Neuronal stem cell (in vitro differentiated cells): ENCODE measurements around the gene VPS35L.

Experiments
- DNase-seq: peaks from one replicate; pipeline ENCODE4 v3.0.0-alpha.2; 2013; ENCODE audit warnings: low spot score
- H2AFZ ChIP-seq: one replicate; pipeline ENCODE4 v1.6.1; 2013; ENCODE audit warnings: mild to moderate bottlenecking, low read length, inconsistent platforms
- H2AK5ac ChIP-seq: 2 replicates; pipeline ENCODE4 v1.6.1; 2013; ENCODE audit warnings: low read depth, mild to moderate bottlenecking, inconsistent platforms, low read length, moderate library complexity, mixed read lengths
- H2BK120ac ChIP-seq: 2 replicates; pipeline ENCODE4 v1.6.1; 2013; ENCODE audit warnings: low read depth, mild to moderate bottlenecking, inconsistent platforms, low read length, moderate library complexity, mixed read lengths
- H2BK12ac ChIP-seq: one replicate; pipeline ENCODE4 v1.6.1; 2013; ENCODE audit warnings: low read length, inconsistent platforms
- H2BK15ac ChIP-seq: 2 replicates; pipeline ENCODE4 v1.6.1; 2013; ENCODE audit warnings: mild to moderate bottlenecking, low read length, inconsistent platforms, mixed read lengths
- H2BK5ac ChIP-seq: one replicate; pipeline ENCODE4 v1.6.1; 2013; ENCODE audit warnings: inconsistent platforms, mild to moderate bottlenecking, low read length, moderate library complexity
- H3K14ac ChIP-seq: one replicate; pipeline ENCODE4 v1.6.1; 2013; ENCODE audit warnings: low read length, inconsistent platforms
- H3K18ac ChIP-seq: 2 replicates; pipeline ENCODE4 v1.6.1; 2013; ENCODE audit warnings: low read length, inconsistent platforms
- H3K23ac ChIP-seq: 2 replicates; pipeline ENCODE4 v1.6.1; 2013; ENCODE audit warnings: low read depth, mild to moderate bottlenecking, mixed read lengths, low read length, inconsistent platforms; ENCODE audit not compliant: poor library complexity
- H3K27ac ChIP-seq: replicated peaks from 3 replicates; pipeline ENCODE4 v1.5.1; 2013; ENCODE audit warnings: low read length, inconsistent platforms
- H3K27me3 ChIP-seq, 3 experiments: 2 replicates each; pipeline ENCODE4 v1.6.1; 2013; ENCODE audit warnings: low read length in 3 of 3, mild to moderate bottlenecking in 2 of 3, inconsistent platforms in 1 of 3, low read depth in 1 of 3, mixed read lengths in 1 of 3, moderate library complexity in 1 of 3; ENCODE audit not compliant: control insufficient read depth in 3 of 3, insufficient read depth in 3 of 3
- H3K36me3 ChIP-seq, 2 donors: replicated peaks in 1 of 2; 2 replicates each; pipeline ENCODE4 v1.6.1; 2013; ENCODE audit warnings: low read length in 2 of 2; ENCODE audit not compliant: control insufficient read depth in 2 of 2, insufficient read depth in 2 of 2
- H3K4ac ChIP-seq: 2 replicates; pipeline ENCODE4 v1.6.1; 2013; ENCODE audit warnings: inconsistent platforms, mild to moderate bottlenecking, low read length, moderate library complexity
- H3K4me1 ChIP-seq, 2 donors: 1 replicate in 1 of 2; 2 replicates in 1 of 2; pipeline ENCODE4 v1.6.1; 2013; ENCODE audit warnings: low read length in 2 of 2, low read depth in 1 of 2; ENCODE audit not compliant: control insufficient read depth in 2 of 2, insufficient read depth in 1 of 2
- H3K4me2 ChIP-seq: one replicate; pipeline ENCODE4 v1.6.1; 2013; ENCODE audit warnings: mild to moderate bottlenecking, low read length, inconsistent platforms; ENCODE audit not compliant: insufficient read depth, poor library complexity, severe bottlenecking
- H3K4me3 ChIP-seq, 2 donors: 2 replicates each; pipeline ENCODE4 v1.5.1; 2013; ENCODE audit warnings: low read length in 2 of 2, mild to moderate bottlenecking in 2 of 2, inconsistent platforms in 1 of 2, moderate library complexity in 1 of 2
- H3K79me1 ChIP-seq: one replicate; pipeline ENCODE4 v1.6.1; 2013; ENCODE audit warnings: low read depth, mild to moderate bottlenecking, inconsistent platforms, low read length, moderate library complexity
- H3K9ac ChIP-seq: one replicate; pipeline ENCODE4 v1.6.1; 2013; ENCODE audit warnings: mild to moderate bottlenecking, low read depth, low read length, inconsistent platforms; ENCODE audit not compliant: poor library complexity
- H3K9me3 ChIP-seq, 2 donors: replicated peaks in 1 of 2; 2 replicates each; pipeline versions ENCODE3 to v1.6.1; 2013; ENCODE audit warnings: low read length in 2 of 2, mild to moderate bottlenecking in 2 of 2, inconsistent platforms in 1 of 2, low read depth in 1 of 2, mixed read lengths in 1 of 2, moderate library complexity in 1 of 2; ENCODE audit not compliant: control insufficient read depth in 2 of 2, insufficient read depth in 1 of 2
- H4K8ac ChIP-seq: one replicate; pipeline ENCODE4 v1.6.1; 2013; ENCODE audit warnings: low read depth, mild to moderate bottlenecking, inconsistent platforms, low read length, moderate library complexity
- H4K91ac ChIP-seq: one replicate; pipeline ENCODE4 v1.6.1; 2013; ENCODE audit warnings: low read length, low read depth, mild to moderate bottlenecking, inconsistent platforms; ENCODE audit not compliant: poor library complexity
- WGBS, 2 donors: extraction: QIAGEN DNeasy Blood & Tissue Kit; methylation state at CpG; one replicate each; pipeline ENCODE4 v1.1.7; 2013; ENCODE audit warnings: missing lambda C conversion rate in 2 of 2, mixed read lengths in 1 of 2; ENCODE audit not compliant: insufficient read length in 2 of 2, insufficient replicate concordance in 1 of 2; ENCODE audit errors: extremely low coverage in 2 of 2; 5-methylcytosine and 5-hydroxymethylcytosine counted together

Gene VPS35L

DNA sequence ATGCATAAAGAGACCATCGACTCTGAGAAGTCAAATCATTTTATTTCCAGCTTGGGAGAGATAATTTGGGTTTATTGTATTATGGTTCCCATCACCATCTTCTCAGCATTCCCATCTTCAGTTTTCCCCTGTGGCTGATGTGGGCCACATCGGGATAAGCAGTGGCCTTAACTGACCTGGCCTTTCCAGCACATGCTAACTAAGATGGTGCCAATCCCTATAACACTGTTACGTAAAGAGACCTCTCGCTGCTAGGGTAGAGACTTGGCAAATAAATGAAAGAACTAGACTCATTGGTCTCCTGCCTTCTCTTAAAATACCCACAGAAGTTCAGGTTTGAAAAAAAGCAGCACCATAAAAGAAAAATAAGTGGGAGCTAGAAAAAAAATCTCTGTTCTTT, 49.4 kb downstream of the VPS35L start:
- Histone ChIP-seq H3K36me3 (peaks cover 2 to 84% of the 10 kb centered on the region in 2 donors), H3K4me1 (no peaks in the 10 kb centered on the region), H2AFZ (no peak overlapping the region)

DNA sequence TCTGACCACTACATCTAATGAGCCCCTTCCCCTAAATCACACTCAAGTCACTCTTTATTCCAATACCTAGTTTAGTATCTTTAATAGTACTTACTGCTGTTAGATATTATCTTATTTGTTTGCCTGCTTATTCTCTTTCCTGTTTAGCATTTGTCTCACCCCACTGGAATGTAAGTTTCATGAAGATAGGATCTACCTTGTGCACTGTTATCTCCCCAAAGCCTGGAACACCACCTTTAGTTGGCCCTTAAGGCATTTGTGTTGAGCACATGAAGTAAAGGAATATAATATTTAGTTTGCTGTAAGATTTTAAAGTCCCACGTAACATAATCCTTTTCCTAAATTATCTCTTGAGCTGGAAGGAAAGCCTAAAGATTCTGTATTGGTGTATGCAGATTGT, 50.2 kb downstream of the VPS35L start:
- Histone ChIP-seq H3K9ac (no peak overlapping the region), H2BK5ac (no peak overlapping the region), H3K23ac (no peak overlapping the region), H4K8ac (no peak overlapping the region), H2BK15ac (no peak overlapping the region), H3K4me1 (no peaks in the 10 kb centered on the region), H3K27me3 (no peaks in the 10 kb centered on the region), H3K27ac (no peak overlapping the region), H3K9me3 (peaks cover 0 to 9% of the 10 kb centered on the region in 2 donors), H3K36me3 (peaks cover 2 to 90% of the 10 kb centered on the region in 2 donors), H3K4ac (no peak overlapping the region), H3K4me2 (no peak overlapping the region), H4K91ac (no peak overlapping the region), H3K14ac (no peak overlapping the region), H3K4me3 (no peak overlapping the region), H2BK12ac (no peak overlapping the region), H3K79me1 (no peaks in the 10 kb centered on the region), H2AK5ac (no peak overlapping the region), H2BK120ac (no peak overlapping the region), H3K18ac (no peak overlapping the region), H2AFZ (no peak overlapping the region)
- DNase-seq: no peak
- WGBS, 2 donors: no CpG with 5 or more reads among the region's 1 CpG

More for the DNA sequence above, 49.4 kb downstream of the VPS35L start:
- WGBS, 2 donors: no CpG with 5 or more reads among the region's 4 CpGs
- Histone ChIP-seq H4K91ac (no peak overlapping the region), H4K8ac (no peak overlapping the region), H3K23ac (no peak overlapping the region), H3K4me3 (no peak overlapping the region), H2BK5ac (no peak overlapping the region), H3K14ac (no peak overlapping the region), H3K9ac (no peak overlapping the region), H3K9me3 (peaks cover 0 to 9% of the 10 kb centered on the region in 2 donors), H3K27me3 (no peaks in the 10 kb centered on the region), H2BK15ac (no peak overlapping the region), H2AK5ac (no peak overlapping the region), H2BK12ac (no peak overlapping the region), H3K27ac (no peak overlapping the region), H2BK120ac (no peak overlapping the region), H3K18ac (no peak overlapping the region), H3K79me1 (no peaks in the 10 kb centered on the region), H3K4ac (no peak overlapping the region), H3K4me2 (no peak overlapping the region)
- DNase-seq: no peak

DNA sequence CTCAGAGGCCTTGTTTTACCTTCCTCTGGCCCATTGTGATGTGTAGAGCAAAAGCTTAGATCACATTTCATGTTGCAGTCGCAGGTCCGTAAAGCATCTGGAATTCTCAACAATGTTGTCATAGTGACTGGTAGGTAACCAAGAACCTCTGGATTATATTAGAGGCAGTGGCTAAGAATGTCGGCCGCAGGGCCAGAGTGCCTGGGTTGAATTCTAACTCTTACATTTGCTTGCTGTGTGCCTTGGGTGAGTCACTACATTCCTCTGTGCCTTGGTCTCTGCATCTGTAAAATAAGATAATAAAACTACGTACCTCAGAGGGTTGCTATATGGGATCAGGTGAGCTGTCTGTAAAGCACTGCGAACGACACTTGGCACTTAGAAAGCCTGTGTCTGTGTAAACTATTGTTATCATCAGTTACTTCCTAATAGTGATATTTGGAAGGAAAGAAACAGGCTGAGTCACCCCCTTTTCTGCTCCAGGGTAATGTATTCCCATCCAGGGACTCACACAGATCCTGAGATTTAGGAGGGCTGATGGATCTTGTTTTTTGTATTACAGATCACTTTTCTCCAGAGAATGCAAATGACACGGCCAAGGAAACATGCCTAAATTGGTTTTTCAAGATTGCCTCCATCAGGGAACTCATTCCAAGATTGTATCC, 52.2 kb downstream of the VPS35L start:
- H3K4ac ChIP-seq: no peak overlapping the region
- H3K9me3 ChIP-seq: peaks cover 0 to 9% of the 10 kb centered on the region in 2 donors
- H2AK5ac ChIP-seq: no peak overlapping the region
- H2BK120ac ChIP-seq: no peak overlapping the region
- DNase-seq: no peak
- H3K36me3 ChIP-seq: peaks cover 0 to 90% of the 10 kb centered on the region in 2 donors
- no peak overlapping the region for H4K8ac ChIP-seq
- H3K4me2 ChIP-seq: no peak overlapping the region
- no peak overlapping the region for H3K4me3 ChIP-seq
- no peak overlapping the region for H3K23ac ChIP-seq
- no peak overlapping the region for H2BK5ac ChIP-seq
- H3K18ac ChIP-seq: no peak overlapping the region
- H3K9ac ChIP-seq: no peak overlapping the region
- H3K14ac ChIP-seq: no peak overlapping the region
- no peaks in the 10 kb centered on the region for H3K79me1 ChIP-seq
- no peak overlapping the region for H2AFZ ChIP-seq
- no peak overlapping the region for H3K27ac ChIP-seq
- H3K4me1 ChIP-seq: no peaks in the 10 kb centered on the region
- H4K91ac ChIP-seq: no peak overlapping the region
- no CpG with 5 or more reads among the region's 8 CpGs for WGBS, 2 donors
- no peak overlapping the region for H2BK15ac ChIP-seq
- H3K27me3 ChIP-seq: no peaks in the 10 kb centered on the region
- no peak overlapping the region for H2BK12ac ChIP-seq

DNA sequence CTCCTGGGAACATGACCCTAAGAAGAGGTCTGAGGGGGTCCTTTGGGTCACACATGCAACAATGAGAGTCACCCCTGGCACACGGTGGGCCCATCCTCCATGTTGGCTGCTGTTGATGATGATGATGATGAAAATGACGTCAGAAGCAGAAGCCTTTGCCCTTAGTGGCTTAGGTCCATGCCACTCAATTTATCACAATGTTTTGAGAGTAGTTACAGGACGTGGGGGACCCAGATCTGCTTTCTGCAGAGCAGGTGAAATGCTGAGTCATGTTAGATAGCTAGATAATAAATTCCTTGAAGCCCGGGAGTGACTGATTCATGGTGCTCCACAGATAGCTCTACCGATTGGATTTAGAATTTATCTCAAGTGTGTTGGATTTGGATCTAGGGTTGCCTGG, 53.9 kb downstream of the VPS35L start:
- no peaks in the 10 kb centered on the region for H3K27me3 ChIP-seq
- no peak overlapping the region for H4K91ac ChIP-seq
- H3K4me1 ChIP-seq: no peaks in the 10 kb centered on the region
- H2BK12ac ChIP-seq: no peak overlapping the region
- no peak overlapping the region for H3K4me2 ChIP-seq
- H4K8ac ChIP-seq: no peak overlapping the region
- H3K4ac ChIP-seq: no peak overlapping the region
- no peak overlapping the region for H2BK15ac ChIP-seq
- H3K18ac ChIP-seq: no peak overlapping the region
- H3K9ac ChIP-seq: no peak overlapping the region
- H3K9me3 ChIP-seq: peaks cover 0 to 9% of the 10 kb centered on the region in 2 donors
- H2BK120ac ChIP-seq: no peak overlapping the region
- peaks cover 0 to 91% of the 10 kb centered on the region in 2 donors for H3K36me3 ChIP-seq
- no CpG with 5 or more reads among the region's 5 CpGs for WGBS, 2 donors
- H3K23ac ChIP-seq: no peak overlapping the region
- H2AK5ac ChIP-seq: no peak overlapping the region
- no peak overlapping the region for H3K27ac ChIP-seq
- H3K14ac ChIP-seq: no peak overlapping the region
- H3K79me1 ChIP-seq: no peaks in the 10 kb centered on the region
- no peak overlapping the region for H3K4me3 ChIP-seq
- H2BK5ac ChIP-seq: no peak overlapping the region
- DNase-seq: no peak
- no peak overlapping the region for H2AFZ ChIP-seq
